SK-N-SH treated with all-trans-retinoic acid at 6 μM for 48 hours (cell line): Measurements from ENCODE around the gene PRKCZ.

ENCODE experiments used
- ISL1 ChIP-seq: fragments of 250-450 bp; sonication (Bioruptor Pico); IDR thresholded peaks from 2 replicates; pipeline ENCODE4 v2.1.2; 2022; ENCODE audit warnings: mild to moderate bottlenecking, moderate library complexity
- ZNF8 ChIP-seq: fragments of 450-650 bp; formaldehyde crosslinking; IDR thresholded peaks from 2 replicates; pipeline ENCODE4 v1.5.0; 2020; ENCODE audit warnings: mild to moderate bottlenecking, moderate library complexity

- TF ChIP-seq ZNF8 (CRISPR knock-in tag), result no peak
- no peak for TF ChIP-seq ISL1 (CRISPR knock-in tag)
Observed at GRCh38 chr1:2174348-2175054, 124.3 kb downstream of the PRKCZ start.
